NT2/D1 (cell line): ENCODE results near the gene ALG1L2.
"Not testable (repeated sequence)": the region's sequence is repeated elsewhere in the genome, so short reads cannot be mapped to it uniquely, and the experiment has no call there.

Experiments used
- SUZ12 ChIP-seq: IDR thresholded peaks from 2 replicates; pipeline ENCODE4 v1.6.1; 2011; ENCODE audit not compliant: insufficient read length, insufficient read depth; ENCODE audit errors: extremely low read depth
- YY1 ChIP-seq: IDR thresholded peaks from 2 replicates; pipeline ENCODE4 v1.6.1; 2011; ENCODE audit not compliant: insufficient read length, insufficient read depth
- ZNF274 ChIP-seq: IDR thresholded peaks from 2 replicates; pipeline ENCODE4 v1.6.1; 2011; ENCODE audit warnings: mild to moderate bottlenecking, low read depth, low read length

GRCh38 chr3:130140756-130141155, 59.1 kb downstream of the ALG1L2 start:
- TF ChIP-seq YY1, ZNF274, SUZ12: not testable (repeated sequence)
